Left ventricle myocardium inferior (tissue), 1 donor: ENCODE data around the gene IFT43. TPM values are rescaled to one million over a fixed set of nuclear protein-coding genes. Genes with fewer than 3 reads are reported as not detected.
A peak's percentile ranks its signal among the peaks of the same experiment; 100 is the strongest.

ENCODE experiments used
- DNase-seq: peaks from one replicate; pipeline ENCODE4 v3.0.0-alpha.2; 2020
- H3K27ac ChIP-seq: fragments of 200-600 bp; replicated peaks from 2 replicates; pipeline ENCODE4 v1.8.0; 2021
- H3K27me3 ChIP-seq: fragments of 200-600 bp; 2 replicates; pipeline ENCODE4 v1.8.0; 2021; ENCODE audit warnings: low read depth
- H3K36me3 ChIP-seq: fragments of 200-600 bp; 2 replicates; pipeline ENCODE4 v1.8.0; 2021
- H3K4me1 ChIP-seq: fragments of 200-600 bp; 2 replicates; pipeline ENCODE4 v1.8.0; 2021
- H3K4me3 ChIP-seq: fragments of 200-600 bp; 2 replicates; pipeline ENCODE4 v1.8.0; 2021; ENCODE audit warnings: mild to moderate bottlenecking, moderate library complexity
- H3K9me3 ChIP-seq: fragments of 200-600 bp; replicated peaks from 2 replicates; pipeline ENCODE4 v1.8.0; 2021
- CTCF ChIP-seq: fragments of 200-600 bp; IDR thresholded peaks from 2 replicates; pipeline ENCODE4 v1.8.0; 2021; ENCODE audit warnings: antibody characterized with exemption, mild to moderate bottlenecking, borderline replicate concordance
- intact Hi-C: fragments of 100-400 bp; cut with micrococcal nuclease; formaldehyde crosslinking; loops from one replicate; pipeline ENCODE4 v1.11.0; 2022
- total RNA-seq: library from RNA; stranded (reverse); fragmentation: NEBNext Ultra II Directional; extraction: Animal tissue kit (Norgen Biotek cat#: 25700); gene quantifications from one replicate; pipeline ENCODE4 v1.2.1, GENCODE V29; 2021
- donor health status: DM: no; HTN: yes; CAD: no; lungs with severe emphysema.

The IFT43 gene
- total RNA-seq, 1 donor from 2014 or later = 29.8 TPM

DNA sequence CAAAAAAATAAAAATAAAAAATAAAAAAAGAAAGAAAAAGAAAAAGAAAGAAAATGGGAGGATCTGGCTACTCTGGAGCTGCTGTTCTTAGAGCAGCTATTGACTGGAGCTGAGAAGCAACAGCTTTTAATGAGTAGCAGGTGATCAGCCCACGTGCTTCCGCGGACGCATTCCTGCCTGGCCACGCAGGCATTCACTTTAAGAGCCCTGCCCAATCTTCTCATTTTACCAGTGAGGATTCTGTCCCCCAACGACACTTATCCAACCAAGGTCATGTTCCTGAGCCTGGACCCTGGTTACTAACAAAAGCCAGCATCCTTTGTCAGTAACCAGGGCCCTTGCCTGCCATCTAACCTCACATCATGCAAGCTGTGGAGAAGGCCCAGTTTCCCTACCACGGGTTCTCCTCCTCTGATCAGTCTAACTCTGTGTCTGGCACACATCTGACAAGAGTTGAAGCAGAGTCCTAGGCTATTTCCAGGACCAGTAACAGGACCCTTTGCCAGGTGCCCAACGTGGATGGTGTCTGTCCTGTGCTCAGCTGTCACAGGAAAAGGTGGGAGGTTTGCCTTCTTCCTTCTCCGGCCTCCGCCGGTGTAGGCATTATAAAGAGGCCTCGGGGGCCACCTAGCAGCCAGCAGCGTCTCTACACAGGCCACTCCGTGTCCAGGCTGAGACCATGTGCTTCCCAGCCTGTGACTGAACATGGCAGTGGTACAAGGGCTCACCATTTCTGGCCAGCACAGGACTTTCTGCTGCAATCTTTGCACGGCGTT lies 105.2 kb downstream of the IFT43 start:
- DNase-seq = peak; percentile 65
- Histone ChIP-seq H3K36me3 (no peaks in the 10 kb centered on the region), H3K27me3 (peaks cover 29% of the 10 kb centered on the region), H3K4me1 (peaks cover 10% of the 10 kb centered on the region), H3K4me3 (no peak overlapping the region), H3K9me3 (no peaks in the 10 kb centered on the region), H3K27ac (peak overlapping the region; percentile 42)
- peak; percentile 48 for TF ChIP-seq CTCF
- intact Hi-C loops = no loop called here

- intact Hi-C loops = no loop called here
- TF ChIP-seq CTCF = no peak
- H3K36me3 ChIP-seq = no peaks in the 10 kb centered on the region
These were observed 107.5 kb downstream of the IFT43 start for GRCh38 chr14:76093077-76093476.

DNA sequence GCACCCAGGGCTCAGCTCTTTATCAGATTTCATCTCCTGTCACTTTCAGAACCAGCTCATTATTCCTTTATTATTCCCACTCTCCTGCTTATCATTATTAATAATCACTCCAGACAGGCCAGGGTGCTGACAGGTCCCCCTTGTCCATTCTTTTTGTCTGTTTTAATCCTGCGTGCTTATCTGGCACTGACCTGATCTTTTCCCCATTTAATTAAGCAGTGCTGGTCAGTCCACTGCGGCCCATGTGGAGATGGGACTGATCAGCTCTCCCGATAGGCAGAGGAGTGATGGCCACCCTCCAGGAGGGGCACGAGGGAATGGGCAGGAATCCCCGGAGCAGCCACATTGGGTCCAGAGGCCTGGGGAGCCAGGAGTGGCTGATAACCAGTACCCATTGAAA lies 110.7 kb downstream of the IFT43 start:
- intact Hi-C loops = no loop called here
- Histone ChIP-seq H3K27ac (no peak overlapping the region), H3K4me1 (peaks cover 11% of the 10 kb centered on the region), H3K36me3 (no peaks in the 10 kb centered on the region), H3K4me3 (no peak overlapping the region), H3K9me3 (no peaks in the 10 kb centered on the region), H3K27me3 (peaks cover 67% of the 10 kb centered on the region)
- TF ChIP-seq CTCF = no peak
- DNase-seq = no peak

More at GRCh38 chr14:76093077-76093476, 107.5 kb downstream of the IFT43 start:
- Histone ChIP-seq H3K4me1 (peaks cover 10% of the 10 kb centered on the region), H3K9me3 (no peaks in the 10 kb centered on the region), H3K4me3 (no peak overlapping the region), H3K27me3 (peaks cover 37% of the 10 kb centered on the region), H3K27ac (no peak overlapping the region)
- no peak for DNase-seq

GRCh38 chr14:76097547-76097946 lies 112.0 kb downstream of the IFT43 start:
- DNase-seq = no peak
- H3K36me3 ChIP-seq = no peaks in the 10 kb centered on the region
- intact Hi-C loops = no loop called here
- no peak overlapping the region for H3K4me3 ChIP-seq
- H3K27me3 ChIP-seq = peaks cover 67% of the 10 kb centered on the region
- no peak for TF ChIP-seq CTCF
- peaks cover 10% of the 10 kb centered on the region for H3K4me1 ChIP-seq
- H3K27ac ChIP-seq = no peak overlapping the region
- no peaks in the 10 kb centered on the region for H3K9me3 ChIP-seq

GRCh38 chr14:76098047-76098446 lies 112.5 kb downstream of the IFT43 start:
- Histone ChIP-seq H3K27ac (no peak overlapping the region), H3K4me1 (peaks cover 10% of the 10 kb centered on the region), H3K27me3 (peaks cover 62% of the 10 kb centered on the region), H3K36me3 (no peaks in the 10 kb centered on the region), H3K4me3 (no peak overlapping the region), H3K9me3 (no peaks in the 10 kb centered on the region)
- no peak for DNase-seq
- no peak for TF ChIP-seq CTCF
- intact Hi-C loops = no loop called here
